ENCODE data around the gene RLN1.
"Not testable (repeated sequence)": the region's sequence is repeated elsewhere in the genome, so short reads cannot be mapped to it uniquely, and the experiment has no call there.

The RLN1 gene, protein sequence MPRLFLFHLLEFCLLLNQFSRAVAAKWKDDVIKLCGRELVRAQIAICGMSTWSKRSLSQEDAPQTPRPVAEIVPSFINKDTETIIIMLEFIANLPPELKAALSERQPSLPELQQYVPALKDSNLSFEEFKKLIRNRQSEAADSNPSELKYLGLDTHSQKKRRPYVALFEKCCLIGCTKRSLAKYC

DNA sequence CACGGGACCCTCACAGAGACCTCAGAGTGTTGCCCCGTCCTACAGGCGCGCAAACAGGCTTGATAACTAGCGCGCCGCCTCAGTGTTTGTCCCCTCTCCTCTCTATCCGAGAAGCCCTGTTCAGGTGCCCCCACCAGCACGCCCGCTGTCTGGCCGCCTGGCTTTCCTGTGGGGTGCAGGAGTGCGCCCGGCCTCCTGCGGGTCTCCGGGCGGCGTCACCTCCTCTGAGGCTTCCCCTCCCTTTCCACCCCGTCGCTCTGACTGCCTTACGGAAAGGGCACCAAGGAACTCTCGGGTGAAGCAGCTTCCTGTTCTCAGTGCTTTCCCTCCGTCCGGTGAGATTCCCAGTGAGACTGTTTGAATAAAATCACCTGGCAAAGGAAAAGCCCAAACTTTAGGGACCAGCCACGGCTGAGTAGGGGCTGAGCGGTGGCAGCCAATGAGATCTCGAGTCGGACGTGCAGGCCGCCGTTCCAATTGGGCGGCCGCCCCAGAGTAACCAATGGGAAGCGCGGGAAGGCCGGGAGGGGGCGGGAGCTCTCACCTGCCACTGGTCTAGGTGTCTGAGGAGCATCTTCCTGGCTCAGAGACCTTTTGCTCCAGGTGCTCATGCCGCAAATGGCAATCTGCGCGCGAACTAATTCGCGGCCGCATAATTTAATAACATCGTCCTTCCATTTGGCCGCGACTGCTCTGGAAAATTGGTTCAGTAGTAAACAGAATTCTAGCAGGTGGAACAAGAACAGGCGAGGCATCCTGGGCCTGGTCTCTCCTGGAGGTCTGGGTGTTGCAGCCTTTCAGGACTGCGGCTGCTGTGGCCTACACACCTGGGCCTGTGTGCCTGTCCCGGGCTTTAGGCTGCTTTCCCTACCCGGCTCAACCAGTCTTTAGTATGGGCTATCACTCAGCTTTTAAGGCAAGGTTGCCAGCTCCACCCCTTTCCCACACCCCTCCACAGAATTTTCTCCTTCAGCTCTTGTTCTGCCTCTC lies at the start of gene RLN1:
Gene RLN1 (minus strand): TSS at position 885 of the 990 bp plus-strand sequence. CDS start 130 bp downstream, at position 755.
- not testable (repeated sequence) for DNase-seq (ENCODE audit: insufficient read length, low spot score); FAIRE-seq

- FAIRE-seq (peak; percentile 98), DNase-seq (ENCODE audit: insufficient read length, low spot score) (peak; percentile 33)
- no peak for TF ChIP-seq POLR2A (IDR thresholded peaks at IDR 0.05; ENCODE audit: low read depth, low read length)
Measured at GRCh38 chr9:5389109-5389732, 49.5 kb upstream of the RLN1 start.

GRCh38 chr9:5388026-5388819 lies 48.5 kb upstream of the RLN1 start:
- FAIRE-seq (peak; percentile 33), DNase-seq (ENCODE audit: insufficient read length, low spot score) (no peak)
- no peak for TF ChIP-seq POLR2A (IDR thresholded peaks at IDR 0.05; ENCODE audit: low read depth, low read length)

DNA sequence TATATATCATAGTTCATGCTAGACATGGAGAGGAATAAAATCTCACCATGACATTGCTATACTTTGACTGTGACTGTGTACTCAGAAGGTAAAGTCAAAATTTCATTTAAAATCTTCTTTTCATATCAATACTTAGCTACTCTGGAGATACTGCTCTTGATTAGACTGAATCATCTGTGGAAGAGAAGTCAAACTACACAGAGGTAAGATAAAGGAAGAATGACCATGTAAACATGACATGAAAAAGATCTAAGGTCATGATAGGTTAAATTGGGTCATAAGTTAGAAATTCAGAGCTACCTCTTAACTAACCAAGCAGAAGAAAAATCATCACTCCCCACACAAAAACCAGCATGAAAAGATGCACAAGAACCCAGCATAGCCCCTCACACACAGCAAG lies 44.8 kb upstream of the RLN1 start:
- FAIRE-seq: no peak
- TF ChIP-seq POLR2A (IDR thresholded peaks at IDR 0.05; ENCODE audit: low read depth, low read length): no peak
- DNase-seq (ENCODE audit: insufficient read length, low spot score): no peak

DNA sequence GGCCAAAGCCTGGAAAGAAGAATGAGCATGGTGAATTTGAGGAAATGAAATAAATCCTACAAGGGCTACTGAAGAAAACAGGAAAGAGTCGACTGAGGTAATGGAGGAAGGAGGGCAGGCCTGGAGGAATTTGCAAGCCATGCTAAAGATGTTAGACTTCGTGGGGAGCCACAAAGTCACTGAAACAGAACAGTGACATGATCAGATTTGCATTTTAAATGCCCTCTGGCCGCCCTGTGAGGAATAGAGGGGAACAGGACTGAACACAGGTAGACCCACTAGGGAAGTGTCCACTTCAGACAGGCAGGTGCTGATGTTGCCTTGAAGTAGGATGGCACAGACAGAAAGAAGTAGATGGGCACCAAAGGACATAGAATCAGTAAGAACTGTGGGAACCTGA lies 42.8 kb upstream of the RLN1 start:
- TF ChIP-seq POLR2A (IDR thresholded peaks at IDR 0.05; ENCODE audit: low read depth, low read length): no peak
- FAIRE-seq (no peak), DNase-seq (ENCODE audit: insufficient read length, low spot score) (no peak)

DNA sequence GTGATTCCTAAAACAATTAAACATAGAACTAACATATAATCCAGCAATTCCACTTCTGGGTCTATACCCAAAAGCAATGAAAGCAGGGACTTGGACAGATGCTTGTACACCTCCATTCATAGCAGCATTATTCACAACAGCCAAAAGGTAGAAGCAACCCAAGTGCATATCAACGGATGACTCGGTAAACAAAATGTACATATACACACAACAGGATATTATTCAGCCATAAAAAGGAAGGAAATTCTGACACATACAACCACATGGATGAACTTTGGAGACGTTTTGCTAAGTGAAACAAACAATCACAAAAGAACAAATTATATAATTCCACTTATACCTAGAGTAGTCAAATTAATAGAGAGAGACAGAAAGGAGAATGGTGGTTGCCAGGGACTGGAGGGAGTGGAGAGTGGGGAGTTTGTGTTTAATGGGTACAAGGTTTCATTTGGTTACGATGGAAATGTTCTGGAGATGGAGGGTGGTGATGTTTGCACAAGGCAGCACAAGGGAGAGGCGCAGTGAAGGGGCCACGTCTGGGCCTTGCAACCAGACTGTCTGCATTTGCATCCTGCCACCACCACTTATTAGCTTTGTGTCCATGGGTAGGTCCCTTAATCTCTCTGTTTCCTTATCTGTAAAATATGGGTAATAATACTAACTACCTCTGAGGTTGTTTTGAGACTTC lies 36.3 kb upstream of the RLN1 start:
- FAIRE-seq: no peak
- TF ChIP-seq POLR2A (IDR thresholded peaks at IDR 0.05; ENCODE audit: low read depth, low read length): no peak
- no peak for DNase-seq (ENCODE audit: insufficient read length, low spot score)

- FAIRE-seq (no peak), DNase-seq (ENCODE audit: insufficient read length, low spot score) (no peak)
- no peak for TF ChIP-seq POLR2A (IDR thresholded peaks at IDR 0.05; ENCODE audit: low read depth, low read length)
Measured at GRCh38 chr9:5375091-5375490, 35.4 kb upstream of the RLN1 start.

GRCh38 chr9:5364294-5365024 lies 24.8 kb upstream of the RLN1 start:
- FAIRE-seq: peak; percentile 69
- no peak for TF ChIP-seq POLR2A (IDR thresholded peaks at IDR 0.05; ENCODE audit: low read depth, low read length)
- no peak for DNase-seq (ENCODE audit: insufficient read length, low spot score)

GRCh38 chr9:5361326-5362010 lies 21.8 kb upstream of the RLN1 start:
- FAIRE-seq: no peak
- TF ChIP-seq POLR2A (IDR thresholded peaks at IDR 0.05; ENCODE audit: low read depth, low read length): no peak

DNA sequence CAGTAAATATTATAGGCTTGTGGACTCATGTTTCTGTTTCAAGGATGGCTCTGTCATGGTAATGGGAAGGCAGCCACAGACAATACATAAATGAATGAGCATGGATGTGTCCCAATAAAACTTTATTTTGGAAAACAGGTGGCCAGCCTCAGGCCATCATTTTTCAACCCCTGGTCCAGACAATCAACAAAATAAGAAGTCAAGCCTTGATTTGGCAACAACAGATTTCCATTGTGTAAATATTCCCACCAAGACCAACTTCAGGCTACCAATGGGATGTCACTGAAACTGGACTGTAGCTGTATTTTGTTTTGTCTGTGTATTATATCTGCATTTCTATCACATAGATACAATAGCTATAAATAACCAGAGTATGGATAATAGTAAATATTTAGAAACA lies 20.7 kb upstream of the RLN1 start:
- DNase-seq (ENCODE audit: insufficient read length, low spot score) (no peak), FAIRE-seq (no peak)
- no peak for TF ChIP-seq POLR2A (IDR thresholded peaks at IDR 0.05; ENCODE audit: low read depth, low read length)

More at GRCh38 chr9:5361326-5362010, 21.8 kb upstream of the RLN1 start:
- DNase-seq (ENCODE audit: insufficient read length, low spot score): no peak

GRCh38 chr9:5357431-5358105 lies 17.9 kb upstream of the RLN1 start:
- no peak for TF ChIP-seq POLR2A (IDR thresholded peaks at IDR 0.05; ENCODE audit: low read depth, low read length)
- FAIRE-seq: no peak
- DNase-seq (ENCODE audit: insufficient read length, low spot score): no peak

Measured in H54 (cell line).